Fibroblast of skin of left quadriceps (primary cell): ENCODE measurements around the gene NAXD.
"Not testable (repeated sequence)": the region's sequence is repeated elsewhere in the genome, so short reads cannot be mapped to it uniquely, and the experiment has no call there.

Source experiments
- DNase-seq, 2 experiments: peaks; one replicate each; pipeline ENCODE4 v3.0.0-alpha.2; 2013; ENCODE audit warnings: low read depth in 2 of 2

Gene NAXD

DNA sequence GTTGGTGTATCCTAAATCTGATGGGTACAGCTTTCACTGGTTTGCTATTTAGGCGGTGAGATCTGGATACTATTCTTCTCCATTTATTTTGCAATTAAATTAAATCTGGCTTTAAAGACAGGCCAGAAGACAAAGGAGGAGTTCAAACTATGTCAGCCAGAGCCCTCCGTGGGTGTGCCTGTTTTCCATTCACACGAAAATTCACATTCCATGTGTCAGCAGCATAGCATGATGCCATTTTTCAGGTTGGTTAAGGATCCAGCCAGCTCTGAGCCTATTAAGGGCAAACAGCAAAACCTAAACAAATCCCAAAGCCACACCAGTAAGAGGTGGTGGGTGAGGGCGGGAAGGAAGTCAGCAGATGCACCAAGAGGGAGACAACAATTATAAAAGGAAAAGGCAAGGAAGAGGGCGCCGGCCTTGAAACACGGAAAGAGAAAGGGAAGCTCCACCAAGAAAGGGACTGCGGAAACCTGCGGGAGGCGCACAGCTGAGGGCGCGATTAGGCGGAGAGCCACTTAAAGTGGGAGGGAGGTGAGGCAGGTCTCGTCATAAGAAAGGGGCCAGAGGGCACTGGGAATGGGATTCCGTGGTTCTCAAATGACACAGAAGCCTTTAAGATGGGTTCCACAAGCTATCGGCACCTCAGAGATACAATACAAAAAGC lies 47.6 kb downstream of the NAXD start:
- no peak for DNase-seq

GRCh38 chr13:110663491-110663890 lies 48.1 kb downstream of the NAXD start:
- no peak for DNase-seq

- no peak for DNase-seq
Observed at GRCh38 chr13:110664041-110664440, 48.7 kb downstream of the NAXD start.

GRCh38 chr13:110664673-110665072 lies 49.3 kb downstream of the NAXD start:
- DNase-seq = no peak

- DNase-seq = no peak
Observed at GRCh38 chr13:110665491-110666254, 50.3 kb downstream of the NAXD start.

DNA sequence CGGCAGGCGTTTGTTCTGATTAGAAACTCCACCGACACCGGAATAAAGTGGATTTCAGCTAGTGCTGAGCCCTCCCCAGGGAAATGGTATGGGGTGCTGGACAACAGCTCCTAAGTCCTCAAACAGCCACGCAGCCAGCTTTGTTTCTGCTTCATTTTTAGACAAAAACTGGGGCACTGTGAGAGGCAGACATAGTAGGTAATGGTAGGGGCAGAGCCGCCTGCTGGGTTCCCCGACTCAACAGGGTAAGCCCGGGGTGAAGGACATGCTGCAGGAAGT lies 50.8 kb downstream of the NAXD start:
- DNase-seq = no peak

DNA sequence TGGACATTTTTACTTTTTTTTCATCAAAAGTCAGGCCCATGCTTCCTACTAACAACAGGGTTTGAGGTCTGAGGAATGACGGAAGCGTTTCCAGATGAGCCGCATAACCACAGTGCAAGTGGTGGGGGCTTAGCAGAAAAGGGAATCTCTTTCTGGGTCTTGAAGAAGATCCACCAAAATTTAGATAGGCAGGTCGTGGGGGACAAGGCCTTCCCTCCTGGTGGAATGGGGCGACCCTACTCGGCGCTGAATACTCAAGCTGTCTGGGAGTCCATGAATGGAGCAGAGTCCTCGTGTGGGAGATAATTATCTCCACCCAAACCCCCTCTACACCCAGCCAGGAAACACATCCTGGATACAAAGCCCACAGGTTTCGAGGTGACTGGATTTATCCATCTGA lies 53.7 kb downstream of the NAXD start:
- DNase-seq = no peak

- DNase-seq = not testable (repeated sequence)
Observed at GRCh38 chr13:110669814-110670213, 54.5 kb downstream of the NAXD start.

DNA sequence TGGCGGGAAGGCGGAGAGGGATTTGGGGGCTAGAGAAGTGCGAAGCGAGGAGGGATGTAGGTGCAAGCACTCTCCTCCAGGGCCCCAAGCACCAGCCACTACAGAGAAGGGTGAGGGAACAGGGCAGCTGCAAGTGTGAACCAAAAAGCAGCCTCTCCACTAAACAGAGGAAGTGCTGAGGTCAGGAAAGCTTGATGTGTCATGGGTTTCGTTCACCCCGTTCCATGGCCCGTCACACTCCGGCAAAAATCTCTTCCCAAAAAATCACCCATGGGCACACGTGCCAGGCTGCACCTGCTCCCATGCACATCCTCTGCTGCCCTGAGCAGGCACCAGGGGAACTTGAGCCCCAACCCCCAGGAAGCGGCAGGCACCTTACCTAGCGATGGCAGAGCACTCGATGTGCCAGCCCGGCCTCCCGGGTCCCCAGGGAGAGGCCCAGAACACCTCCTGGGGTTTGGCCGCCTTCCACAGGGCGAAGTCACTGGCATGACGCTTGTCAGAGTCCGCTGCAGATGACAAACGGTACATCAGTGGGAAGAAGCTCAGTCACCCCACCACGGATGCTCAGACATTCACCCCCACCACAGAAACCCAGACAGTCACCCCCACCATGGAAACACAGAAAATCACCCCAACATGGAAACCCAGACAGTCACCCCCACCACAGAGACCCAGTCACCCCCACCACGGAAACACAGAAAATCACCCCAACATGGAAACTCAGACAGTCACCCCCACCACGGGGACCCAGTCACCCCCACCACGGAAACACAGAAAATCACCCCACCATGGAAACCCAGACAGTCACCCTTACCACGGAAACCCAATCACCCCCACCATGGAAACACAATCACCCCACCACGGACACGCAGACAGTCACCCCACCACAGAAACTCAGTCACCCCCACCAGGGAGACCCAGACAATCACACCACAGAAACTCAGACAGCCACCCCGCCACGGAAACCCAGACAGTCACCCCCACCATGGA lies 61.5 kb downstream of the NAXD start:
- DNase-seq = no peak

DNA sequence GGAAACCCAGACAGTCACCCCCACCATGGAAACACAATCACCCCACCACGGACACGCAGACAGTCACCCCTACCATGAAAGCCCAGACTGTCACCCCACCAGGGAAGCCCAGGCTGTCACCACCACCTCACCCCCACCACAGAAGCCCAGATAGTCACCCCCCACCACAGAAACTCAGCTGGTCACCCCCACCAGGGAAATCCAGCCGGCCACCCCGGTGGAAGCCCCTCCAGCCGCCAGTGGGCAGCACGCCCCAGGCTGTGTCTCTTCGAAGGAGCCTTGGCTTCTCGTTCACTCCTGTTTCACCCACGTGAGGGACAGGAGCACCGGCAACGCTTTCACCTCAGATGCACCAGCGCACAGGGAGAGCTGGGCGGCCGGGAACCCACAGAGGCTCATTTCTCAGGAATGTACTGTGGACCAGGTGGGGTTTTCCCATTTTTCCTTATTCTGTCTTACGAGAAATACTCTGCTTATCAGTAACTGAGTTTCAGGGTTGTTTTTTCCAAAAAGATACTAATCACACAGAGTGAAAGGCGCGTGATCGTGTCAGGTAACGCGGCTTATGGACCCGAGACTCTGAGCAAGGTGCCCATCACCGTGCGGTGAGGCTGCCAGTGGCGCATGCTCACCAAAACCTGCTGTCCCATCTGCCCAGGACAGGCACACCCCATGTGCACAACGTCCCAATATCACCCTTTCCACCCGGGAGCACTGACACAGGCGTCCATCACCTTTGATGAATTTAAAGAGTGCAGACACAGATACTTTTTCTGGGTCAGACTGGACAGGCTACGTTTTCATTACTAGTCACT lies 62.6 kb downstream of the NAXD start:
- no peak for DNase-seq

DNA sequence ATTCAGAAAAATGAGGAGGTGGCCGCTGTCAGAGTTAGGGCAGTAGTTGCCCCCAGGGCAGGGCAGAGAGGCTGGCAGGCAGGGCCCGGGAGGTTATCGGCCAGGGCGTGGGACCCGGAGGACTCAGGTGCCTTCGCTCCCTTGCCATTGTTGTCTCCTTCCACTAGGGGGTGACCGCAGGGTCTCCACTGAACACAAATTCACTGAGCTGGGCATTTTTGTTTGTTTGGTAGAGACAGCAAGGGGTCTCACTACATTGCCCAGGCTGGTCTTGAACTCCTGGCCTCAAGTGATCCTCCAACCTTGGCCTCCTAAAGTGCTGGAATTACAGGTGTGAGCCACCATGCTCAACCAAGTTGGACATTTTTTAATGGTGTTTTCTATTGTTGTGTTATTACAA lies 65.5 kb downstream of the NAXD start:
- DNase-seq = no peak

- DNase-seq = no peak
Observed at GRCh38 chr13:110681868-110682550, 66.7 kb downstream of the NAXD start.

DNA sequence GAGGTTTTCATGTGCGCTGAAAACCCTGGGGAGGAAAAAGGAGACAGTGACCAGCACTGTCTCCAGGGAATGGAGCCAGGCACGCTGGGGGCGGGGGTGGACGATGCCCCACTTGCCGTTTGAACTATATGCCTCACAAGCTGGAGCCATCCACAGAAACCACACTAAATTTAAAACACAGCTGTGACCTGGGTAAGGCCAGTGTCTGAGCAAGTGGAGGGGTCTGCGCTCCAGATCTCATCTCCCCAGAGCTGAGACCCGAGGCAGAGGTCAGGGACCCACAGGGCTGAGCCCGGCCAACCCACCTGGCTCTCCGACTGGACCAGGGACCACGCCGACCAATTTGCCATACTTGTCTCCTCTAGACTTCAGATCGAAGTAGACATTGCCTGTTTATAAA lies 67.4 kb downstream of the NAXD start:
- no peak for DNase-seq

DNA sequence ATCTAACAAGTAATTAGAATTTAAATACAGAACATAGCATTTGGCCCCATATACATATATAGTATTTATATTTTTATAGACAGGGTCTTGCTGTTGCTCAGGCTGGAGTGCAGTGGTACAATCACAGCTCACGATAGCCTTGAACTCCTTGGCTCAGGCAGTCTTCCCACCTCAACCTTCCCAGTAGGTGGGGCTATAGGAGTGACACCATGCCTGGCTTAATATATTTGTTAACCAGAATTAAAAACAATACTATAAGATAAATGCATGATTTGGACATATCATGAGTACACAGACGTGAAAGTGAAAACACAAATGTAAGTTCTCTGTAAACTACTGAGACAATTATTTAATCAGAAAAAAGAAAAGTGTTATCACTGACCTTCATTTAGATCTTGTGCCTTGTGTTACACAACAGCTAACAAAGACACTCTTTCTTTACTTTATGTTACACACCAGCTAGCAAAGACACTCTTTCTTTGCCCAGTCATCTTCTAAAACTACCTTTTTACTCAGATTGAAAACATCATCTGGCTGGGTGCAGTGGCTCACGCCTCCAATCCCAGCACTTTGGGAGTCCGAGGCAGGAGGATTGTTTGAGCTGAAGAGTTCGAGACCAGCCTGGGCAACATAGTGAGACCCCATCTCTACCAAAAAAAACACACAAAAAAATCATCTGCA lies 68.0 kb downstream of the NAXD start:
- no peak for DNase-seq

DNA sequence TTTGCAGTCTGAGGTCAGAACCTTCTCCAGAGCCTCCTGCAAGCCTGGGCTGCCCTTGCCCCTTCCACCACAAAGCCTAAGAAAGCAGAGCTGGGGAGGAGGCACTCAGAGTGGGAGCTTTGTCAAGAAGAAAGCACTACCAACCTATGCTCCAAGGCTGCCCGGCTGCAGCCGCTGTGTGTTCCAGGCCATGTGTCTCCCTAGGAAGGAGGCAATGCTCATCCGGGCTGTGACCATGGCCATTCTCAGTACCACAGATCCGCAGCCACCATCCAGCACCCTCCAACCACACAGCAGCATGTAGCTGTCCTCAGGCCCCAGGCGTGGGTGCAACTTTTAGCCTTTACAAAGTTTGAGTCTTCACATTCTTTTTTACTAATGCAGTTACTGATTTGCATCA lies 68.6 kb downstream of the NAXD start:
- no peak for DNase-seq

GRCh38 chr13:110684388-110685056 lies 69.2 kb downstream of the NAXD start:
- DNase-seq = no peak

- DNase-seq = peak; percentile 16 to 33
Observed at GRCh38 chr13:110685305-110686020, 70.1 kb downstream of the NAXD start.

DNA sequence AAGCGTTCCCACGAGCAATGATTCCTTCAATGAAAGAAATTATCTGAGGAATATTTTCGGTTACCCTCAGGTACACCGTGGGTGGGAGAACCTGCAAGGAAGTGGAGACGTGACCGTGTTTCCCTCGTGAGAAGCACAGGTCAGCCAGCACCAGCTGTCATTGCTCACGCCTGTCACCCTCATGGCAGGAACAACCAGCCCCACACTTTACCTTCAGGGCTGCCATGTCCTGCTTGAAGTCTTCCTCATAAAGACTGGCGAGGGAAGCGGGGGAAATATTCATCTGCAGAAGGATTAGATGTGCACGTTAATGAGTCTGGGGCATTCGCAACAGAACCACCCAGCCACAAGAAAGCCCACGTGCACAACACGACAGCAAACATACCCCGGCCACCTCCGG lies 72.4 kb downstream of the NAXD start:
- DNase-seq = no peak

- DNase-seq = no peak
Observed at GRCh38 chr13:110689041-110689440, 73.7 kb downstream of the NAXD start.
